Vagina (tissue), 2 donors: ENCODE data around the gene S100B. TPM values are rescaled to one million over a fixed set of nuclear protein-coding genes. Genes with fewer than 3 reads are reported as not detected.

Experiments
- DNase-seq, 2 donors: peaks; one replicate each; pipeline ENCODE4 v3.0.0-alpha.2; 2017; ENCODE audit errors: extremely low spot score in 2 of 2
- H3K27ac ChIP-seq: fragments of 200-600 bp; sonication (generic); one replicate; pipeline ENCODE4 v1.5.1; 2019
- H3K27me3 ChIP-seq: fragments of 200-600 bp; sonication (generic); one replicate; pipeline ENCODE4 v1.5.1; 2019
- H3K36me3 ChIP-seq, 2 donors: fragments of 200-600 bp; sonication (generic); one replicate each; pipeline ENCODE4 v1.5.1; 2017 to 2019
- H3K4me1 ChIP-seq: fragments of 200-600 bp; sonication (generic); one replicate; pipeline ENCODE4 v1.5.1; 2019
- H3K4me3 ChIP-seq, 2 donors: fragments of 200-600 bp; sonication (generic); 1 replicate in 1 of 2; 2 replicates in 1 of 2; pipeline ENCODE4 v1.5.1; 2016 to 2019
- H3K9me3 ChIP-seq: fragments of 200-600 bp; sonication (generic); one replicate; pipeline ENCODE4 v1.5.1; 2019
- POLR2A ChIP-seq, 2 donors: fragments of 450-650 bp; IDR thresholded peaks; one replicate each; pipeline ENCODE4 v1.6.1; 2017; ENCODE audit warnings: antibody characterized with exemption in 2 of 2, mild to moderate bottlenecking in 2 of 2, moderate library complexity in 2 of 2
- POLR2AphosphoS5 ChIP-seq, 2 donors: sonication (generic); formaldehyde crosslinking; IDR thresholded peaks; one replicate each; pipeline ENCODE4 v1.9.0; 2017; ENCODE audit warnings: antibody characterized with exemption in 2 of 2, mild to moderate bottlenecking in 2 of 2, low read depth in 1 of 2; ENCODE audit not compliant: insufficient read depth in 1 of 2
- intact Hi-C: fragments of 100-400 bp; cut with DNase I; formaldehyde crosslinking; loops from one replicate; pipeline ENCODE4 v1.15.1; 2023
- total RNA-seq: library from RNA; depleted of rRNA; stranded (reverse); fragments of >200 nt; gene quantifications from one replicate; pipeline ENCODE4 v1.2.3, GENCODE V29; 2016
- TF ChIP-seq, protein P1 (sequence below), 3 experiments: fragments of 450-650 bp in 2 of 3; fragments of 200-600 bp in 1 of 3; sonication (generic) in 1 of 3; IDR thresholded peaks; one replicate each; pipeline ENCODE4 v1.5.1; 2017 to 2019; ENCODE audit warnings: antibody characterized with exemption in 3 of 3, mild to moderate bottlenecking in 2 of 3, moderate library complexity in 2 of 3

Gene S100B
- total RNA-seq, 1 donor from 2014 or later = 19.9 TPM

- Histone ChIP-seq H3K4me3 (no peak overlapping the region), H3K27me3 (no peaks in the 10 kb centered on the region), H3K27ac (no peak overlapping the region), H3K9me3 (no peaks in the 10 kb centered on the region), H3K4me1 (no peaks in the 10 kb centered on the region), H3K36me3 (peaks cover 0 to 68% of the 10 kb centered on the region in 2 donors)
- DNase-seq = no peak
- intact Hi-C loops = no loop called here
- TF ChIP-seq, protein P1, sequence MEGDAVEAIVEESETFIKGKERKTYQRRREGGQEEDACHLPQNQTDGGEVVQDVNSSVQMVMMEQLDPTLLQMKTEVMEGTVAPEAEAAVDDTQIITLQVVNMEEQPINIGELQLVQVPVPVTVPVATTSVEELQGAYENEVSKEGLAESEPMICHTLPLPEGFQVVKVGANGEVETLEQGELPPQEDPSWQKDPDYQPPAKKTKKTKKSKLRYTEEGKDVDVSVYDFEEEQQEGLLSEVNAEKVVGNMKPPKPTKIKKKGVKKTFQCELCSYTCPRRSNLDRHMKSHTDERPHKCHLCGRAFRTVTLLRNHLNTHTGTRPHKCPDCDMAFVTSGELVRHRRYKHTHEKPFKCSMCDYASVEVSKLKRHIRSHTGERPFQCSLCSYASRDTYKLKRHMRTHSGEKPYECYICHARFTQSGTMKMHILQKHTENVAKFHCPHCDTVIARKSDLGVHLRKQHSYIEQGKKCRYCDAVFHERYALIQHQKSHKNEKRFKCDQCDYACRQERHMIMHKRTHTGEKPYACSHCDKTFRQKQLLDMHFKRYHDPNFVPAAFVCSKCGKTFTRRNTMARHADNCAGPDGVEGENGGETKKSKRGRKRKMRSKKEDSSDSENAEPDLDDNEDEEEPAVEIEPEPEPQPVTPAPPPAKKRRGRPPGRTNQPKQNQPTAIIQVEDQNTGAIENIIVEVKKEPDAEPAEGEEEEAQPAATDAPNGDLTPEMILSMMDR (IDR thresholded peaks at IDR 0.05) = no peak
- TF ChIP-seq POLR2A (IDR thresholded peaks at IDR 0.05) (no peak), POLR2AphosphoS5 (IDR thresholded peaks at IDR 0.05; ENCODE audit: insufficient read depth in 1 of 2, low read depth in 1 of 2) (no peak)
Measured at GRCh38 chr21:46560568-46561444, 44.1 kb downstream of the S100B start.

DNA sequence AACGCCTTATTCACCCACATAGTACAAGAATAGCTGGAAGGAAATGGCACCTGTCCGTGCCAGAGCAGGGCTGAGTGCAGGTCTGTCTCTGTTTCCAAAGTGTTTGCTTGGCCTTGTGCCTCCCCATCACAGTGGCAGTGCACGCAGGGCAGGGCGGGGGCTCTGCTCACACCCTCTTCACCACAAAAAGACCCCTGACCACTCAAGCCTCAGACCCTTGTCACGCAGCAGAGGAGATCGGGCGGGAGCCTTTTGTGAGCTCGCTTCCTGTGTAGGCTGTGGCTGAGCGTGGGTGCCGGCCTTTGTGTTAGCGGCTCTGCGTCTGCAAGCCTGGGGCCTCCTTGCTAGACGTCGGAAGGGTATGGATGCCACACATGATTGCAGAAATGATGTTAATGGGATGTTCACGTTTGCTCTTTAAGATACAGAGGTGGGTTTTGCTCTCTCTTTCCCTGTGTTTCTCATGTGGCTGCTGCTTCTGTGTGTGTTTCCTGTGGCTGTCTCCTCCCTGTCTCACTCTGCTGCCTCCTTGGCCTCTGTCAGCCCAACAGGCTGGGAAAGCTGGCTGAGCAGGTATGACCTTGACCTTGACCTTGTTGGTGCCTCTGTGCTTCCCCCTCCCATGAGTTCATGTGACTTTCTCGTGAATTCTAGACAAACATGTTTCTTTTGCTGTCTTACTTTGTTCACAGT, 45.4 kb downstream of the S100B start:
- Histone ChIP-seq H3K27me3 (no peaks in the 10 kb centered on the region), H3K9me3 (no peaks in the 10 kb centered on the region), H3K27ac (peak overlapping the region; percentile 29), H3K4me3 (no peak overlapping the region), H3K4me1 (no peaks in the 10 kb centered on the region), H3K36me3 (peaks cover 0 to 67% of the 10 kb centered on the region in 2 donors)
- DNase-seq = no peak
- TF ChIP-seq POLR2A (IDR thresholded peaks at IDR 0.05) (no peak), POLR2AphosphoS5 (IDR thresholded peaks at IDR 0.05; ENCODE audit: insufficient read depth in 1 of 2, low read depth in 1 of 2) (no peak)
- TF ChIP-seq, protein P1 (IDR thresholded peaks at IDR 0.05) = no peak
- intact Hi-C loops = no loop called here

DNA sequence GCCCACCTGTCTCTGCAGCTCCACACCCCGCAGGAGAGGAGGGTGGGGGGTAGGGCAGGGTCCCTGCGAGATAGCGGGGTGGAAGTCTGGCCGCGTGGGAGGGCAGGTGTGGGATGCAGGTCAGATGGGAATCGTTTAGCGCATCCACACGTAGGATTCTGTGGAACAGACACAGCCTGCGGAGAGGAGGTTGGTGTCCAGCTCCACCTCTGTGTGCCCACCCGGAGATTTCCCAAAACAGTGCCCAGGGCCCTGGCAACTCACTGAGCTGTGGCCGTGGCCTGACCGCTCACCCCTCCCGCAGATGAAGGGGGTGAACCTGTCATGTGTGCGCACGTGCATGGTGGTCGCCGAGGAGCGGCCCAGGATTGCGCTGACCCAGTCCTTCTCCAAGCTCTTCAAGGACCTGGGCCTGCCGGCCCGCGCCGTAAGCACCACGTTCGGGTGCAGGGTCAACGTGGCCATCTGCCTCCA, 46.9 kb downstream of the S100B start:
- no peak overlapping the region for H3K27ac ChIP-seq
- no peak overlapping the region for H3K4me3 ChIP-seq
- no peaks in the 10 kb centered on the region for H3K27me3 ChIP-seq
- intact Hi-C loops = no loop called here
- no peaks in the 10 kb centered on the region for H3K4me1 ChIP-seq
- H3K9me3 ChIP-seq = no peaks in the 10 kb centered on the region
- H3K36me3 ChIP-seq = peaks cover 0 to 75% of the 10 kb centered on the region in 2 donors
- TF ChIP-seq POLR2AphosphoS5 (IDR thresholded peaks at IDR 0.05; ENCODE audit: insufficient read depth in 1 of 2, low read depth in 1 of 2) = no peak
- TF ChIP-seq POLR2A (IDR thresholded peaks at IDR 0.05) = no peak
- TF ChIP-seq, protein P1 (IDR thresholded peaks at IDR 0.05) = no peak
- peak in 1 of 2 donors; percentile 90 for DNase-seq

- Histone ChIP-seq H3K27me3 (no peaks in the 10 kb centered on the region), H3K4me1 (no peaks in the 10 kb centered on the region), H3K9me3 (no peaks in the 10 kb centered on the region), H3K27ac (no peak overlapping the region), H3K4me3 (no peak overlapping the region), H3K36me3 (peaks cover 0 to 72% of the 10 kb centered on the region in 2 donors)
- no peak for DNase-seq
- TF ChIP-seq, protein P1 (IDR thresholded peaks at IDR 0.05) = no peak
- TF ChIP-seq POLR2A (IDR thresholded peaks at IDR 0.05) (no peak), POLR2AphosphoS5 (IDR thresholded peaks at IDR 0.05; ENCODE audit: insufficient read depth in 1 of 2, low read depth in 1 of 2) (no peak)
- intact Hi-C loops = no loop called here
Measured at GRCh38 chr21:46557469-46557868, 47.4 kb downstream of the S100B start.
